Uterus (tissue), 4 donors: Measurements from ENCODE around the gene JARID2. TPM values are rescaled to one million over a fixed set of nuclear protein-coding genes. Genes with fewer than 3 reads are reported as not detected.

Experiments
- DNase-seq, 2 donors: peaks; one replicate each; pipeline ENCODE4 v3.0.0-alpha.2; 2019 to 2020
- H3K27ac ChIP-seq, 2 donors: fragments of 200-600 bp; sonication (generic); 1 replicate in 1 of 2; 2 replicates in 1 of 2; pipeline ENCODE4 v1.5.1; 2016 to 2018
- H3K27me3 ChIP-seq, 2 donors: fragments of 200-600 bp; sonication (generic); one replicate each; pipeline ENCODE4 v1.5.1; 2018 to 2019; ENCODE audit warnings: control low read depth in 1 of 2
- H3K36me3 ChIP-seq, 2 donors: fragments of 200-600 bp; sonication (generic); one replicate each; pipeline ENCODE4 v1.5.1; 2019; ENCODE audit warnings: control low read depth in 1 of 2
- H3K4me1 ChIP-seq, 2 donors: fragments of 200-600 bp; sonication (generic); one replicate each; pipeline ENCODE4 v1.5.1; 2018 to 2019; ENCODE audit warnings: control low read depth in 1 of 2
- H3K4me3 ChIP-seq, 2 donors: fragments of 200-600 bp; sonication (generic); 1 replicate in 1 of 2; 2 replicates in 1 of 2; pipeline ENCODE4 v1.5.1; 2018 to 2019; ENCODE audit warnings: mild to moderate bottlenecking in 1 of 2
- H3K9me3 ChIP-seq, 2 donors: fragments of 200-600 bp; sonication (generic); one replicate each; pipeline ENCODE4 v1.5.1; 2019; ENCODE audit warnings: control low read depth in 1 of 2
- POLR2A ChIP-seq, 2 donors: fragments of 450-650 bp; IDR thresholded peaks; one replicate each; pipeline ENCODE4 v1.6.1; 2016; ENCODE audit warnings: antibody characterized with exemption in 2 of 2, mild to moderate bottlenecking in 1 of 2, moderate library complexity in 1 of 2
- intact Hi-C: fragments of 100-400 bp; cut with DNase I; formaldehyde crosslinking; loops from one replicate; pipeline ENCODE4 v1.15.1; 2023; ENCODE audit warnings: low total_unique reads
- small RNA-seq: library from RNA; depleted of rRNA; stranded (forward); fragments of <200 nt; gene quantifications from one replicate; pipeline ENCODE3, GENCODE V24; 2016
- total RNA-seq, 4 donors: library from RNA; depleted of rRNA in 3 of 4; stranded (reverse); fragments of >200 nt in 3 of 4; gene quantifications; one replicate each; pipeline versions ENCODE4 v1.1.0 to v1.2.4, GENCODE V29; 2014 to 2023
- donor health status: DM: yes; HTN: yes; CAD: no.

Gene JARID2
- total RNA-seq, 4 donors from 2014 or later = 2.6 to 15.8 (median 8.0) TPM

DNA sequence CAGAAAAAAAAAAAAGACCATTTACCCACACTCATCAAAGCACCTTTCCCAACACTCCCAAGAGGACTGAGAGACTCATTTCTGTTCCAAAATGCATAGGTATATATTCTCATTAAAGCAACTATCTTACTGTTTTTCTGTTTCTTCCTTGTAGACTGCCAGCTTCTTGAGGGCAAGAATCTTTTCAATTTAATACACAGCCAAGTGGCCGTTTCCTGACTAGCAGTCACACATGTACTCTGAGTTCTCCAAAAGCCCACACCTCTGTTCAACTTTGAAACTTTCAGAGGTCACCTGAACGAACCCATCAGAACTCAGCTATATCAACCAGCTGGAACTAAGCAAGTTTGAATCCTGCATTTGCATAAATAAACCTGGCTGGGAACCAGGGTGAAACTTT lies 324.3 kb downstream of the JARID2 start:
- H3K4me1 ChIP-seq = no peaks in the 10 kb centered on the region
- intact Hi-C loops = no loop called here
- no peaks in the 10 kb centered on the region for H3K27me3 ChIP-seq

More for the DNA sequence above, 324.3 kb downstream of the JARID2 start:
- no peaks in the 10 kb centered on the region for H3K9me3 ChIP-seq
- H3K27ac ChIP-seq = no peak overlapping the region
- H3K36me3 ChIP-seq = no peaks in the 10 kb centered on the region
- H3K4me3 ChIP-seq = no peak overlapping the region
- no peak for DNase-seq
- TF ChIP-seq POLR2A (IDR thresholded peaks at IDR 0.05) = no peak

Small RNAs within 50 kb of the gene (small RNA-seq; reads per million reads assigned to genes)
- gene RF00001 (not detected), gene RNU6-522P (not detected), gene RNU6-645P (not detected)
